H1 (cell line): ENCODE results near the gene LPO. TPM values are rescaled to one million over a fixed set of nuclear protein-coding genes. Genes with fewer than 3 reads are reported as not detected.

Experiments
- HDAC6 ChIP-seq: IDR thresholded peaks from one replicate; pipeline ENCODE4 v1.7.1; 2012; ENCODE audit warnings: low read depth, mild to moderate bottlenecking, inconsistent platforms, low read length, moderate library complexity
- SAP30 ChIP-seq: fragments of 300-600 bp; sonication (generic); IDR thresholded peaks from 2 replicates; pipeline ENCODE4 v1.7.1; 2012; ENCODE audit warnings: low read length, moderate library complexity, mild to moderate bottlenecking, inconsistent platforms; ENCODE audit not compliant: insufficient read depth, insufficient replicate concordance
- SIN3A ChIP-seq, 2 experiments: IDR thresholded peaks in 1 of 2; conservative IDR thresholded peaks in 1 of 2; 2 replicates each; pipeline ENCODE4 v1.6.1; 2011 to 2012; ENCODE audit warnings: low read length in 2 of 2, improper control_type of control experiment in 1 of 2, low read depth in 1 of 2, mild to moderate bottlenecking in 1 of 2
- SIRT6 ChIP-seq: IDR thresholded peaks from one replicate; pipeline ENCODE4 v1.7.1; 2012; ENCODE audit warnings: low read length, inconsistent platforms
- ZNF274 ChIP-seq: IDR thresholded peaks from 2 replicates; pipeline ENCODE4 v1.7.0; 2012; ENCODE audit warnings: low read length, borderline replicate concordance; ENCODE audit errors: extremely low read depth
- polyA plus RNA-seq, 7 experiments: library from polyadenylated mRNA; depleted of rRNA in 3 of 7; stranded (reverse) in 5 of 7; unstranded in 2 of 7; fragments of >200 nt in 5 of 7; fragments of 200-250 nt in 2 of 7; gene quantifications; 1 replicate in 5 of 7; 2 replicates in 1 of 7; 4 replicates in 1 of 7; pipeline versions ENCODE4 v1.2.1 to v1.2.3, GENCODE V29; 2011 to 2013; ENCODE audit warnings: missing spikeins in 2 of 7, mixed read lengths in 2 of 7
- total RNA-seq: library from RNA; stranded (reverse); fragmentation: NEBNext Ultra II Directional; extraction: Animal tissue kit (Norgen Biotek cat#: 25700); gene quantifications from 2 replicates; pipeline ENCODE4 v1.2.1, GENCODE V29; 2021

LPO gene
- total and polyA plus RNA-seq, 2 of the 8 experiments (the other 6 are each of a cell fraction or from before 2014, with no cell fraction given), result 0.38 to 0.52 TPM

- TF ChIP-seq SIN3A (conservative IDR thresholded peaks at IDR 0.05 in 1 of 2, IDR thresholded peaks at IDR 0.05 in 1 of 2; ENCODE audit: low read depth in 1 of 2, low read length in 2 of 2) (no peak), HDAC6 (no peak), ZNF274 (no peak), SIRT6 (no peak), SAP30 (no peak)
Measured at GRCh38 chr17:58314706-58315015, 76.3 kb downstream of the LPO start (continued).
